ENCODE results near the gene RPL28. TPM values are rescaled to one million over a fixed set of nuclear protein-coding genes. Genes with fewer than 3 reads are reported as not detected.

Gene RPL28
- total RNA-seq (2021) (2,505 to 2,895 TPM (median 2,837 TPM) in 3 replicates), Bru-seq, nascent RNA (percentile 97 among the genes with signal in this experiment)
- long read RNA-seq, experiment 1, full-length matches to known transcripts: 332 of 383 reads
- long read RNA-seq, experiment 1, partial matches to known transcripts: 24 of 383 reads
- long read RNA-seq, experiment 1, other reads (novel, unspliced or antisense): 27 of 383 reads
- long read RNA-seq, experiment 2, full-length matches to known transcripts: 2,150 of 2,410 reads
- long read RNA-seq, experiment 2, partial matches to known transcripts: 142 of 2,410 reads
- long read RNA-seq, experiment 2, other reads (novel, unspliced or antisense): 118 of 2,410 reads
- long read RNA-seq, experiment 3, full-length matches to known transcripts: 29 of 43 reads
- long read RNA-seq, experiment 3, partial matches to known transcripts: 2 of 43 reads
- long read RNA-seq, experiment 3, other reads (novel, unspliced or antisense): 12 of 43 reads

DNA sequence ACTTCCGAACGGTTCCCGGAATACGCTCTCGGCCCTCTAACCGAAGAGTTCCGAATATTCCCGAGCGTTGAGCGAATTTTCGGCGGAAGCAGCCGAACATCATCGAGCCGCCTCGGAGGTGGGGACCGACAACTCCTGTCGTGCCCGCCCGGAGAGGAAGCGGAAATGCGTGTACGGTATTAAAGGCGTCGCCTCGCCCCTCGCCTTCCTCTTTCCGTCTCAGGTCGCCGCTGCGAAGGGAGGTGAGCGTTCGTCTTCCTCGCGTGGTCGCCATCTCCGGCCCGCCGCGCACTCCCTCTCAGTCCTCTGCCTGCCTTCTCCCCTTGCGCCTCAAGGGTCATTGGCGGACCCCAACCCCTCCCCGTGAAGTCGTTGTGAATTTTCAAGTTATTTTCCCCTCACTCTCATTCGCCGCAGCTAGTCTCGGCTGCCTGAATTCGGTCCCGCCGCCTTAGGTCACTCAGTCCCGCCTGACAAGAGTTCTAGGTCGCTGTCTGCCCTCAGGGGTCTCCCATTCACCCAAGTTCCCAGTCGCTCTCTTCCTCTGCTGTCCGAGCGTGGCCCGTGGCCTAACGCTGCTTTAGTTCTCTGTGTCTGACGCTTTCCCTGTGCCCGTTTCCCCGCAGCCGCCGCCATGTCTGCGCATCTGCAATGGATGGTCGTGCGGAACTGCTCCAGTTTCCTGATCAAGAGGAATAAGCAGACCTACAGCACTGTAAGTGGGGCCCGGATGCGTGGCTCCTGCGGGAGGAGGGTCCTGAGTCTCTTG, at the start of gene RPL28:
RPL28 (plus strand) TSS at position 209 of the 769 bp plus-strand sequence; CDS start at position 635, 426 bp downstream.
- no peaks in the 10 kb centered on the region for H3K9me3 Mint-ChIP-seq
- POLR2A ChIA-PET: interaction anchor here (1.5 kb wide), 1 partner anchor 14 kb away, joined by 3 read pairs; no protein-coding TSS in a partner anchor
- CTCF ChIA-PET: no interaction called here
- ATAC-seq: peak; percentile 77
- H3K4me3 Mint-ChIP-seq: peak within 1 kb of the TSS; percentile 100
- peaks cover 41% of the 10 kb centered on the region for H3K36me3 Mint-ChIP-seq
- H3K27me3 Mint-ChIP-seq (ENCODE audit: low read depth): peaks cover 19% of the 10 kb centered on the region
- H3K4me1 Mint-ChIP-seq: peaks cover 48% of the 10 kb centered on the region
- DNase-seq (ENCODE audit: low spot score): peak; percentile 98
- peak within 1 kb of the TSS; percentile 99 for H3K27ac Mint-ChIP-seq
- TF ChIP-seq CREB1 (CRISPR knock-in tag; IDR thresholded peaks at IDR 0.05) (0 out of 2 replicates have a peak, but pooled peaks have one; percentile 54), FOXK1 (CRISPR knock-in tag; IDR thresholded peaks at IDR 0.05) (peak; percentile 82), NFYB (CRISPR knock-in tag; conservative IDR thresholded peaks at IDR 0.05; ENCODE audit: low read depth) (peak; percentile 37), GABPB1 (CRISPR knock-in tag; IDR thresholded peaks at IDR 0.05) (peak; percentile 62), TEAD1 (CRISPR knock-in tag; IDR thresholded peaks at IDR 0.05) (peak; percentile 90), SP1 (CRISPR knock-in tag; conservative IDR thresholded peaks at IDR 0.05) (peak; percentile 81; the same call in 1 of the 2 replicates), ZNF396 (CRISPR knock-in tag; IDR thresholded peaks at IDR 0.05; ENCODE audit: borderline replicate concordance) (no peak), NR1H2 (CRISPR knock-in tag; IDR thresholded peaks at IDR 0.05) (0 out of 2 replicates have a peak, but pooled peaks have one; percentile 18), FOXP1 (CRISPR knock-in tag; IDR thresholded peaks at IDR 0.05; ENCODE audit: borderline replicate concordance) (peak; percentile 81; the same call in 1 of the 2 replicates), GRHL2 (CRISPR knock-in tag; IDR thresholded peaks at IDR 0.05; ENCODE audit: insufficient replicate concordance, severe bottlenecking) (no peak), JUN (CRISPR knock-in tag; IDR thresholded peaks at IDR 0.05) (peak; percentile 70; the same call in 1 of the 2 replicates), MYBL2 (CRISPR knock-in tag; IDR thresholded peaks at IDR 0.05) (peak; percentile 84), ETV6 (CRISPR knock-in tag; IDR thresholded peaks at IDR 0.05) (peak; percentile 95), CREM (CRISPR knock-in tag; IDR thresholded peaks at IDR 0.05) (peak; percentile 84; the same call in 1 of the 2 replicates), SMAD4 (CRISPR knock-in tag; IDR thresholded peaks at IDR 0.05) (peak; percentile 52; the same call in 1 of the 2 replicates)
- TF ChIP-seq, protein P1, sequence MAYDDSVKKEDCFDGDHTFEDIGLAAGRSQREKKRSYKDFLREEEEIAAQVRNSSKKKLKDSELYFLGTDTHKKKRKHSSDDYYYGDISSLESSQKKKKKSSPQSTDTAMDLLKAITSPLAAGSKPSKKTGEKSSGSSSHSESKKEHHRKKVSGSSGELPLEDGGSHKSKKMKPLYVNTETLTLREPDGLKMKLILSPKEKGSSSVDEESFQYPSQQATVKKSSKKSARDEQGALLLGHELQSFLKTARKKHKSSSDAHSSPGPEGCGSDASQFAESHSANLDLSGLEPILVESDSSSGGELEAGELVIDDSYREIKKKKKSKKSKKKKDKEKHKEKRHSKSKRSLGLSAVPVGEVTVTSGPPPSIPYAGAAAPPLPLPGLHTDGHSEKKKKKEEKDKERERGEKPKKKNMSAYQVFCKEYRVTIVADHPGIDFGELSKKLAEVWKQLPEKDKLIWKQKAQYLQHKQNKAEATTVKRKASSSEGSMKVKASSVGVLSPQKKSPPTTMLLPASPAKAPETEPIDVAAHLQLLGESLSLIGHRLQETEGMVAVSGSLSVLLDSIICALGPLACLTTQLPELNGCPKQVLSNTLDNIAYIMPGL (CRISPR knock-in tag; IDR thresholded peaks at IDR 0.05): 0 out of 2 replicates have a peak, but pooled peaks have one; percentile 12
- TF ChIP-seq, protein P2, sequence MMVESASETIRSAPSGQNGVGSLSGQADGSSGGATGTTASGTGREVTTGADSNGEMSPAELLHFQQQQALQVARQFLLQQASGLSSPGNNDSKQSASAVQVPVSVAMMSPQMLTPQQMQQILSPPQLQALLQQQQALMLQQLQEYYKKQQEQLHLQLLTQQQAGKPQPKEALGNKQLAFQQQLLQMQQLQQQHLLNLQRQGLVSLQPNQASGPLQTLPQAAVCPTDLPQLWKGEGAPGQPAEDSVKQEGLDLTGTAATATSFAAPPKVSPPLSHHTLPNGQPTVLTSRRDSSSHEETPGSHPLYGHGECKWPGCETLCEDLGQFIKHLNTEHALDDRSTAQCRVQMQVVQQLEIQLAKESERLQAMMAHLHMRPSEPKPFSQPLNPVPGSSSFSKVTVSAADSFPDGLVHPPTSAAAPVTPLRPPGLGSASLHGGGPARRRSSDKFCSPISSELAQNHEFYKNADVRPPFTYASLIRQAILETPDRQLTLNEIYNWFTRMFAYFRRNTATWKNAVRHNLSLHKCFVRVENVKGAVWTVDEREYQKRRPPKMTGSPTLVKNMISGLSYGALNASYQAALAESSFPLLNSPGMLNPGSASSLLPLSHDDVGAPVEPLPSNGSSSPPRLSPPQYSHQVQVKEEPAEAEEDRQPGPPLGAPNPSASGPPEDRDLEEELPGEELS (CRISPR knock-in tag; IDR thresholded peaks at IDR 0.05): peak; percentile 54; the same call in 1 of the 2 replicates
- TF ChIP-seq, protein P3, sequence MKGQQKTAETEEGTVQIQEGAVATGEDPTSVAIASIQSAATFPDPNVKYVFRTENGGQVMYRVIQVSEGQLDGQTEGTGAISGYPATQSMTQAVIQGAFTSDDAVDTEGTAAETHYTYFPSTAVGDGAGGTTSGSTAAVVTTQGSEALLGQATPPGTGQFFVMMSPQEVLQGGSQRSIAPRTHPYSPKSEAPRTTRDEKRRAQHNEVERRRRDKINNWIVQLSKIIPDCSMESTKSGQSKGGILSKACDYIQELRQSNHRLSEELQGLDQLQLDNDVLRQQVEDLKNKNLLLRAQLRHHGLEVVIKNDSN (CRISPR knock-in tag; IDR thresholded peaks at IDR 0.05): peak; percentile 64
- TF ChIP-seq, protein P4, sequence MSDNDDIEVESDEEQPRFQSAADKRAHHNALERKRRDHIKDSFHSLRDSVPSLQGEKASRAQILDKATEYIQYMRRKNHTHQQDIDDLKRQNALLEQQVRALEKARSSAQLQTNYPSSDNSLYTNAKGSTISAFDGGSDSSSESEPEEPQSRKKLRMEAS (CRISPR knock-in tag; IDR thresholded peaks at IDR 0.05): peak; percentile 82
- TF ChIP-seq, protein P5, sequence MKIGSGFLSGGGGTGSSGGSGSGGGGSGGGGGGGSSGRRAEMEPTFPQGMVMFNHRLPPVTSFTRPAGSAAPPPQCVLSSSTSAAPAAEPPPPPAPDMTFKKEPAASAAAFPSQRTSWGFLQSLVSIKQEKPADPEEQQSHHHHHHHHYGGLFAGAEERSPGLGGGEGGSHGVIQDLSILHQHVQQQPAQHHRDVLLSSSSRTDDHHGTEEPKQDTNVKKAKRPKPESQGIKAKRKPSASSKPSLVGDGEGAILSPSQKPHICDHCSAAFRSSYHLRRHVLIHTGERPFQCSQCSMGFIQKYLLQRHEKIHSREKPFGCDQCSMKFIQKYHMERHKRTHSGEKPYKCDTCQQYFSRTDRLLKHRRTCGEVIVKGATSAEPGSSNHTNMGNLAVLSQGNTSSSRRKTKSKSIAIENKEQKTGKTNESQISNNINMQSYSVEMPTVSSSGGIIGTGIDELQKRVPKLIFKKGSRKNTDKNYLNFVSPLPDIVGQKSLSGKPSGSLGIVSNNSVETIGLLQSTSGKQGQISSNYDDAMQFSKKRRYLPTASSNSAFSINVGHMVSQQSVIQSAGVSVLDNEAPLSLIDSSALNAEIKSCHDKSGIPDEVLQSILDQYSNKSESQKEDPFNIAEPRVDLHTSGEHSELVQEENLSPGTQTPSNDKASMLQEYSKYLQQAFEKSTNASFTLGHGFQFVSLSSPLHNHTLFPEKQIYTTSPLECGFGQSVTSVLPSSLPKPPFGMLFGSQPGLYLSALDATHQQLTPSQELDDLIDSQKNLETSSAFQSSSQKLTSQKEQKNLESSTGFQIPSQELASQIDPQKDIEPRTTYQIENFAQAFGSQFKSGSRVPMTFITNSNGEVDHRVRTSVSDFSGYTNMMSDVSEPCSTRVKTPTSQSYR (CRISPR knock-in tag; IDR thresholded peaks at IDR 0.05): peak; percentile 53; the same call in 1 of the 2 replicates
- TF ChIP-seq, protein P6, sequence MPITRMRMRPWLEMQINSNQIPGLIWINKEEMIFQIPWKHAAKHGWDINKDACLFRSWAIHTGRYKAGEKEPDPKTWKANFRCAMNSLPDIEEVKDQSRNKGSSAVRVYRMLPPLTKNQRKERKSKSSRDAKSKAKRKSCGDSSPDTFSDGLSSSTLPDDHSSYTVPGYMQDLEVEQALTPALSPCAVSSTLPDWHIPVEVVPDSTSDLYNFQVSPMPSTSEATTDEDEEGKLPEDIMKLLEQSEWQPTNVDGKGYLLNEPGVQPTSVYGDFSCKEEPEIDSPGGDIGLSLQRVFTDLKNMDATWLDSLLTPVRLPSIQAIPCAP (CRISPR knock-in tag; IDR thresholded peaks at IDR 0.05): peak; percentile 69; the same call in 1 of the 2 replicates
- TF ChIP-seq, protein P7, sequence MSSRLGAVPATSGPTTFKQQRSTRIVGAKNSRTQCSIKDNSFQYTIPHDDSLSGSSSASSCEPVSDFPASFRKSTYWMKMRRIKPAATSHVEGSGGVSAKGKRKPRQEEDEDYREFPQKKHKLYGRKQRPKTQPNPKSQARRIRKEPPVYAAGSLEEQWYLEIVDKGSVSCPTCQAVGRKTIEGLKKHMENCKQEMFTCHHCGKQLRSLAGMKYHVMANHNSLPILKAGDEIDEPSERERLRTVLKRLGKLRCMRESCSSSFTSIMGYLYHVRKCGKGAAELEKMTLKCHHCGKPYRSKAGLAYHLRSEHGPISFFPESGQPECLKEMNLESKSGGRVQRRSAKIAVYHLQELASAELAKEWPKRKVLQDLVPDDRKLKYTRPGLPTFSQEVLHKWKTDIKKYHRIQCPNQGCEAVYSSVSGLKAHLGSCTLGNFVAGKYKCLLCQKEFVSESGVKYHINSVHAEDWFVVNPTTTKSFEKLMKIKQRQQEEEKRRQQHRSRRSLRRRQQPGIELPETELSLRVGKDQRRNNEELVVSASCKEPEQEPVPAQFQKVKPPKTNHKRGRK (CRISPR knock-in tag; IDR thresholded peaks at IDR 0.05; ENCODE audit: borderline replicate concordance): no peak
- TF ChIP-seq, protein P8, sequence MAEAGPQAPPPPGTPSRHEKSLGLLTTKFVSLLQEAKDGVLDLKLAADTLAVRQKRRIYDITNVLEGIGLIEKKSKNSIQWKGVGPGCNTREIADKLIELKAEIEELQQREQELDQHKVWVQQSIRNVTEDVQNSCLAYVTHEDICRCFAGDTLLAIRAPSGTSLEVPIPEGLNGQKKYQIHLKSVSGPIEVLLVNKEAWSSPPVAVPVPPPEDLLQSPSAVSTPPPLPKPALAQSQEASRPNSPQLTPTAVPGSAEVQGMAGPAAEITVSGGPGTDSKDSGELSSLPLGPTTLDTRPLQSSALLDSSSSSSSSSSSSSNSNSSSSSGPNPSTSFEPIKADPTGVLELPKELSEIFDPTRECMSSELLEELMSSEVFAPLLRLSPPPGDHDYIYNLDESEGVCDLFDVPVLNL (CRISPR knock-in tag; IDR thresholded peaks at IDR 0.05; ENCODE audit: borderline replicate concordance, low read depth): no peak
